Loucy (cell line): Measurements from ENCODE around the gene IL17F.

ENCODE experiments used
- H2AFZ ChIP-seq: fragments of 200-600 bp; sonication (generic); 2 replicates; pipeline ENCODE4 v1.6.0; 2016; ENCODE audit warnings: antibody characterized with exemption, mild to moderate bottlenecking, low read length, moderate library complexity
- H3F3A ChIP-seq: fragments of 200-600 bp; 2 replicates; pipeline ENCODE4 v1.6.0; 2016; ENCODE audit warnings: antibody characterized with exemption, low read depth, mild to moderate bottlenecking
- H3K27me3 ChIP-seq: fragments of 200-600 bp; sonication (generic); 2 replicates; pipeline ENCODE4 v1.6.1; 2014; ENCODE audit warnings: low read length, mild to moderate bottlenecking; ENCODE audit not compliant: insufficient read depth, poor library complexity, severe bottlenecking
- H3K36me3 ChIP-seq: fragments of 200-600 bp; sonication (generic); 2 replicates; pipeline ENCODE4 v1.6.1; 2016; ENCODE audit warnings: low read length; ENCODE audit not compliant: insufficient read depth
- H3K4me1 ChIP-seq: fragments of 200-600 bp; sonication (generic); 2 replicates; pipeline ENCODE4 v1.5.1; 2014; ENCODE audit warnings: low read length, mild to moderate bottlenecking; ENCODE audit not compliant: insufficient read depth, poor library complexity, severe bottlenecking
- H3K4me2 ChIP-seq: fragments of 200-600 bp; sonication (generic); 2 replicates; pipeline ENCODE4 v1.6.0; 2014; ENCODE audit warnings: antibody characterized with exemption, low read length, low read depth, mild to moderate bottlenecking; ENCODE audit not compliant: poor library complexity, severe bottlenecking
- H3K4me3 ChIP-seq: fragments of 200-600 bp; sonication (generic); 2 replicates; pipeline ENCODE4 v1.5.1; 2014; ENCODE audit warnings: low read length, mild to moderate bottlenecking, mixed read lengths; ENCODE audit not compliant: poor library complexity, severe bottlenecking
- H3K79me2 ChIP-seq: fragments of 200-600 bp; sonication (generic); 2 replicates; pipeline ENCODE4 v1.6.1; 2014; ENCODE audit warnings: low read length; ENCODE audit not compliant: insufficient read depth
- H3K9ac ChIP-seq: fragments of 200-600 bp; sonication (generic); 2 replicates; pipeline ENCODE4 v1.6.0; 2014; ENCODE audit warnings: mild to moderate bottlenecking, low read depth, low read length, moderate library complexity; ENCODE audit not compliant: poor library complexity, severe bottlenecking
- H3K9me2 ChIP-seq: fragments of 200-600 bp; sonication (generic); replicated peaks from 2 replicates; pipeline ENCODE4 v1.6.1; 2016; ENCODE audit warnings: low read depth, low read length, mixed read lengths
- H3K9me3 ChIP-seq: fragments of 200-600 bp; sonication (generic); 2 replicates; pipeline ENCODE4 v1.6.1; 2014; ENCODE audit warnings: mild to moderate bottlenecking, antibody characterized with exemption, low read length, low read depth; ENCODE audit not compliant: insufficient read depth
- H4K20me1 ChIP-seq: fragments of 200-600 bp; sonication (generic); 2 replicates; pipeline ENCODE4 v1.6.0; 2014; ENCODE audit warnings: antibody characterized with exemption, low read length, mild to moderate bottlenecking; ENCODE audit not compliant: insufficient read depth, poor library complexity, severe bottlenecking
- EZH2phosphoT487 ChIP-seq: fragments of 200-600 bp; IDR thresholded peaks from 2 replicates; pipeline ENCODE4 v1.6.1; 2018; ENCODE audit warnings: antibody characterized with exemption, mild to moderate bottlenecking, moderate library complexity, borderline replicate concordance
- TF ChIP-seq, protein P1 (sequence below): fragments of 200-600 bp; sonication (generic); conservative IDR thresholded peaks from 2 replicates; pipeline ENCODE4 v1.5.1; 2014; ENCODE audit warnings: mild to moderate bottlenecking, antibody characterized with exemption, low read length

The IL17F gene

DNA sequence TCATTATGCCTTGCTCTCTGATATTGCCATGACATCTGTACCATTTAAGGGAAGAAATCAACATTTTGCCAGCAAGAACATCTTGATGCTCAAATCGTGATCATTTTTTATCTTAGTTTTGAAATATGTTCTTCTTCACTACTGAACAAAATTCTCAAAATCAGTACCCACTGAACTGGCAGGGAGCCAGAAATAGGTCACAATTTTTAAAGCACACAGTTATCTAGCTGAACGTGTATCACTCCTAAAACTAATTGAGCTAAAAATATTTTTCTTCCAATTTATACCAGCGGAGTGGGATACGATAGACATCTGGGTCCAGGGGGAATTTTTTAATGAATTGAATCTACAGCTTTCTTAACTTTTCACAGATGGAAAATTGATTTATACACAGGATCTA, 11.3 kb downstream of the IL17F start:
- Histone ChIP-seq H3K27me3 (no peaks in the 10 kb centered on the region), H3K9ac (no peak overlapping the region), H3K9me2 (no peaks in the 10 kb centered on the region), H3K4me3 (no peak overlapping the region), H2AFZ (no peak overlapping the region), H3F3A (no peaks in the 10 kb centered on the region), H3K79me2 (no peaks in the 10 kb centered on the region), H4K20me1 (no peaks in the 10 kb centered on the region), H3K9me3 (no peaks in the 10 kb centered on the region), H3K36me3 (no peaks in the 10 kb centered on the region), H3K4me2 (no peak overlapping the region), H3K4me1 (peaks cover 12% of the 10 kb centered on the region)
- TF ChIP-seq EZH2phosphoT487, result no peak
- TF ChIP-seq, protein P1, sequence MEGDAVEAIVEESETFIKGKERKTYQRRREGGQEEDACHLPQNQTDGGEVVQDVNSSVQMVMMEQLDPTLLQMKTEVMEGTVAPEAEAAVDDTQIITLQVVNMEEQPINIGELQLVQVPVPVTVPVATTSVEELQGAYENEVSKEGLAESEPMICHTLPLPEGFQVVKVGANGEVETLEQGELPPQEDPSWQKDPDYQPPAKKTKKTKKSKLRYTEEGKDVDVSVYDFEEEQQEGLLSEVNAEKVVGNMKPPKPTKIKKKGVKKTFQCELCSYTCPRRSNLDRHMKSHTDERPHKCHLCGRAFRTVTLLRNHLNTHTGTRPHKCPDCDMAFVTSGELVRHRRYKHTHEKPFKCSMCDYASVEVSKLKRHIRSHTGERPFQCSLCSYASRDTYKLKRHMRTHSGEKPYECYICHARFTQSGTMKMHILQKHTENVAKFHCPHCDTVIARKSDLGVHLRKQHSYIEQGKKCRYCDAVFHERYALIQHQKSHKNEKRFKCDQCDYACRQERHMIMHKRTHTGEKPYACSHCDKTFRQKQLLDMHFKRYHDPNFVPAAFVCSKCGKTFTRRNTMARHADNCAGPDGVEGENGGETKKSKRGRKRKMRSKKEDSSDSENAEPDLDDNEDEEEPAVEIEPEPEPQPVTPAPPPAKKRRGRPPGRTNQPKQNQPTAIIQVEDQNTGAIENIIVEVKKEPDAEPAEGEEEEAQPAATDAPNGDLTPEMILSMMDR, result no peak

DNA sequence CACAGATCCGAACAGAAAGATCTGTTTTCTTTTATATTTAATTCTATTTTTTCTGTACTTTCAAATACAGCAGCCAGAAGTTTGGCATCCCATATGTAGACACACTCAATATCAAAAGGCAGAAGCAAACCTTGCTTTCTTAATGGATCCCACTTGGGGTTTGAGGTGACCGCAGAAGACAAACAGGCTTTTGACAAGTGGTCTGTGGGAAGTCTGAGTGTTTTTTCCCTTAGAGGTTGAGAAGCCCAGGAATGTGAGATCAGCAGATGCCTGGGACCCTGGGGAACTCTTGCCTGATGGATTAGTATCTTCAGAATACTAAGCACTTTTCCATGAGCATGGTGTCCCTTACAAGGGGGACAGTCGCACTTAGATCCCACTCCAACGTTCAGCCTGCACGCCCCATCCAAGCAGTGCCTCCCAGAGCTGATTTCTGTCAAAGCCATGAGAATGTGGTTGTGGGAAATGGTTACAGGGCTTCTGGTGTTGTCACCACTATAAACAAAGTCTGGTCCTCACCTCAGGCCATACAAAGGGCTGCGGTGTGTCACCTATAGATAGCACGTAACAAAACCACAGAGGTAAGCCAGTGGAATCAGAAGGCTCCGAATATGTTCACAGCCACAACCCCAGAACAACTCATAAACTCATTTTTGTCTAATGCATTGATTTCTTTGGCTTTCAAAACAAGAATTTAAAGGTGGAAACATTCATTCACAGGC, 12.7 kb downstream of the IL17F start:
- no peaks in the 10 kb centered on the region for H3K9me2 ChIP-seq
- H2AFZ ChIP-seq, result no peak overlapping the region
- no peaks in the 10 kb centered on the region for H3K79me2 ChIP-seq
- no peaks in the 10 kb centered on the region for H4K20me1 ChIP-seq
- TF ChIP-seq, protein P1, result no peak
- TF ChIP-seq EZH2phosphoT487, result no peak
- H3K4me2 ChIP-seq, result no peak overlapping the region
- H3K9me3 ChIP-seq, result no peaks in the 10 kb centered on the region
- no peaks in the 10 kb centered on the region for H3K36me3 ChIP-seq
- H3K9ac ChIP-seq, result no peak overlapping the region
- no peaks in the 10 kb centered on the region for H3F3A ChIP-seq
- no peak overlapping the region for H3K4me3 ChIP-seq
- H3K4me1 ChIP-seq, result peaks cover 19% of the 10 kb centered on the region
- no peaks in the 10 kb centered on the region for H3K27me3 ChIP-seq

GRCh38 chr6:52230685-52231084, 13.6 kb downstream of the IL17F start:
- no peak for TF ChIP-seq EZH2phosphoT487
- TF ChIP-seq, protein P1, result no peak

More at GRCh38 chr6:52230685-52231084, 13.6 kb downstream of the IL17F start:
- H3K36me3 ChIP-seq, result no peaks in the 10 kb centered on the region
- H3K9ac ChIP-seq, result no peak overlapping the region
- no peak overlapping the region for H3K4me3 ChIP-seq
- no peaks in the 10 kb centered on the region for H3K79me2 ChIP-seq
- H3F3A ChIP-seq, result no peaks in the 10 kb centered on the region
- H2AFZ ChIP-seq, result no peak overlapping the region
- no peaks in the 10 kb centered on the region for H3K9me3 ChIP-seq
- H3K9me2 ChIP-seq, result no peaks in the 10 kb centered on the region
- no peak overlapping the region for H3K4me2 ChIP-seq
- no peaks in the 10 kb centered on the region for H4K20me1 ChIP-seq
- H3K4me1 ChIP-seq, result peaks cover 19% of the 10 kb centered on the region
- no peaks in the 10 kb centered on the region for H3K27me3 ChIP-seq
